Smooth muscle cell (in vitro differentiated cells): ENCODE results near the gene ZNF319. TPM values are rescaled to one million over a fixed set of nuclear protein-coding genes. Genes with fewer than 3 reads are reported as not detected.

Experiments
- DNase-seq: peaks from one replicate; lab custom pipeline; 2025; ENCODE audit not compliant: unreplicated experiment; lab: John Stamatoyannopoulos, UW
- H2AFZ ChIP-seq: fragments of 200-600 bp; sonication (generic); 2 replicates; pipeline ENCODE4 v1.6.0; 2016; ENCODE audit warnings: antibody characterized with exemption, low read depth, mild to moderate bottlenecking
- H3F3A ChIP-seq: fragments of 200-600 bp; sonication (generic); 2 replicates; pipeline ENCODE4 v1.6.0; 2017; ENCODE audit warnings: antibody characterized with exemption, low read depth
- H3K27ac ChIP-seq: fragments of 200-600 bp; sonication (generic); 2 replicates; pipeline ENCODE4 v1.5.1; 2016; ENCODE audit warnings: low read depth, mild to moderate bottlenecking
- H3K27me3 ChIP-seq: fragments of 200-600 bp; sonication (generic); 2 replicates; pipeline ENCODE4 v1.6.1; 2016; ENCODE audit warnings: low read depth, mild to moderate bottlenecking
- H3K36me3 ChIP-seq: fragments of 200-600 bp; sonication (generic); 2 replicates; pipeline ENCODE4 v1.5.1; 2016; ENCODE audit warnings: low read depth
- H3K4me1 ChIP-seq: fragments of 200-600 bp; sonication (generic); 2 replicates; pipeline ENCODE4 v1.5.1; 2016; ENCODE audit warnings: low read depth
- H3K4me2 ChIP-seq: fragments of 200-600 bp; sonication (generic); 2 replicates; pipeline ENCODE4 v1.6.0; 2016; ENCODE audit warnings: mild to moderate bottlenecking
- H3K4me3 ChIP-seq: fragments of 200-600 bp; sonication (generic); 2 replicates; pipeline ENCODE4 v1.5.1; 2016; ENCODE audit warnings: mild to moderate bottlenecking
- H3K79me2 ChIP-seq: fragments of 200-600 bp; sonication (generic); 2 replicates; pipeline ENCODE4 v1.6.0; 2016; ENCODE audit warnings: low read depth, mild to moderate bottlenecking
- H3K9ac ChIP-seq: fragments of 200-600 bp; sonication (generic); 2 replicates; pipeline ENCODE4 v1.6.0; 2016; ENCODE audit warnings: low read depth
- H3K9me3 ChIP-seq: fragments of 200-600 bp; sonication (generic); replicated peaks from 2 replicates; pipeline ENCODE4 v1.5.1; 2016; ENCODE audit warnings: low read depth
- H4K20me1 ChIP-seq: fragments of 200-600 bp; sonication (generic); 2 replicates; pipeline ENCODE4 v1.6.0; 2016; ENCODE audit warnings: low read depth
- WGBS: methylation state at CpG from one replicate; pipeline ENCODE4 v1.1.7; 2016; ENCODE audit warnings: low lambda C conversion rate; 5-methylcytosine and 5-hydroxymethylcytosine counted together
- polyA plus RNA-seq: library from polyadenylated mRNA; unstranded; fragments of >200 nt; fragmentation: Nextera tagmentation; extraction: Ambion mirVana; gene quantifications from 2 replicates; pipeline ENCODE4 v1.2.1, GENCODE V29; 2016
- total RNA-seq: library from RNA; depleted of rRNA; stranded (reverse); fragments of >200 nt; gene quantifications from 2 replicates; pipeline ENCODE4 v1.2.3, GENCODE V29; 2014
- TF ChIP-seq, protein P1 (sequence below): fragments of 200-600 bp; sonication (generic); IDR thresholded peaks from 2 replicates; pipeline ENCODE4 v1.5.1; 2017; ENCODE audit warnings: borderline replicate concordance, mild to moderate bottlenecking, antibody characterized with exemption; ENCODE audit not compliant: insufficient read depth, poor library complexity, severe bottlenecking

ZNF319 gene
- total and polyA plus RNA-seq, 2 experiments from 2014 or later: 3.1 to 4.0 TPM

DNA sequence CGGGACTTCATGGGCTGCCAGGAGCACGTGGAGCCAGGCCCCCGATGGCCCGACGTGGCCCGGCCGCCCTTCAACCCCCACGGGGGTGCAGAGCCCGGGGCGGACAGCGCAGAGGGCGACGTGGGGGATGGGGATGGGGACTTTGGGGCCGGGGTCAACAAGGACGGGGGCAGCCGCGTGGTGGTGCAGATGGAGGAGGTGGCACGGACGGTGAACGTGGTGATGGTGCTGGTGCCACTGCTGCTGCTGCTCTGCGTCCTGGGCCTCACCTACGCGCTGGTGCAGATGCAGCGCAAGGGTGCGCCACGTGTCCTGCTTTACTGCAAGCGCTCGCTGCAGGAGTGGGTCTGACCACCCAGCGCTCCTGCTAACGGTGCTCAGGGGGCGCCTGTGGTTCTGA lies 44.6 kb upstream of the ZNF319 start:
- Histone ChIP-seq H3K27ac (no peak overlapping the region), H4K20me1 (no peaks in the 10 kb centered on the region), H3K9ac (no peak overlapping the region), H3K4me3 (no peak overlapping the region), H3K4me2 (no peak overlapping the region), H3K9me3 (no peaks in the 10 kb centered on the region), H3K36me3 (no peaks in the 10 kb centered on the region), H3K79me2 (no peaks in the 10 kb centered on the region), H3K27me3 (no peaks in the 10 kb centered on the region), H3K4me1 (no peaks in the 10 kb centered on the region), H3F3A (no peaks in the 10 kb centered on the region), H2AFZ (no peak overlapping the region)
- TF ChIP-seq, protein P1, sequence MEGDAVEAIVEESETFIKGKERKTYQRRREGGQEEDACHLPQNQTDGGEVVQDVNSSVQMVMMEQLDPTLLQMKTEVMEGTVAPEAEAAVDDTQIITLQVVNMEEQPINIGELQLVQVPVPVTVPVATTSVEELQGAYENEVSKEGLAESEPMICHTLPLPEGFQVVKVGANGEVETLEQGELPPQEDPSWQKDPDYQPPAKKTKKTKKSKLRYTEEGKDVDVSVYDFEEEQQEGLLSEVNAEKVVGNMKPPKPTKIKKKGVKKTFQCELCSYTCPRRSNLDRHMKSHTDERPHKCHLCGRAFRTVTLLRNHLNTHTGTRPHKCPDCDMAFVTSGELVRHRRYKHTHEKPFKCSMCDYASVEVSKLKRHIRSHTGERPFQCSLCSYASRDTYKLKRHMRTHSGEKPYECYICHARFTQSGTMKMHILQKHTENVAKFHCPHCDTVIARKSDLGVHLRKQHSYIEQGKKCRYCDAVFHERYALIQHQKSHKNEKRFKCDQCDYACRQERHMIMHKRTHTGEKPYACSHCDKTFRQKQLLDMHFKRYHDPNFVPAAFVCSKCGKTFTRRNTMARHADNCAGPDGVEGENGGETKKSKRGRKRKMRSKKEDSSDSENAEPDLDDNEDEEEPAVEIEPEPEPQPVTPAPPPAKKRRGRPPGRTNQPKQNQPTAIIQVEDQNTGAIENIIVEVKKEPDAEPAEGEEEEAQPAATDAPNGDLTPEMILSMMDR: no peak
- DNase-seq: no peak
- WGBS: 98% methylated on average over 16 of the region's 31 CpGs

DNA sequence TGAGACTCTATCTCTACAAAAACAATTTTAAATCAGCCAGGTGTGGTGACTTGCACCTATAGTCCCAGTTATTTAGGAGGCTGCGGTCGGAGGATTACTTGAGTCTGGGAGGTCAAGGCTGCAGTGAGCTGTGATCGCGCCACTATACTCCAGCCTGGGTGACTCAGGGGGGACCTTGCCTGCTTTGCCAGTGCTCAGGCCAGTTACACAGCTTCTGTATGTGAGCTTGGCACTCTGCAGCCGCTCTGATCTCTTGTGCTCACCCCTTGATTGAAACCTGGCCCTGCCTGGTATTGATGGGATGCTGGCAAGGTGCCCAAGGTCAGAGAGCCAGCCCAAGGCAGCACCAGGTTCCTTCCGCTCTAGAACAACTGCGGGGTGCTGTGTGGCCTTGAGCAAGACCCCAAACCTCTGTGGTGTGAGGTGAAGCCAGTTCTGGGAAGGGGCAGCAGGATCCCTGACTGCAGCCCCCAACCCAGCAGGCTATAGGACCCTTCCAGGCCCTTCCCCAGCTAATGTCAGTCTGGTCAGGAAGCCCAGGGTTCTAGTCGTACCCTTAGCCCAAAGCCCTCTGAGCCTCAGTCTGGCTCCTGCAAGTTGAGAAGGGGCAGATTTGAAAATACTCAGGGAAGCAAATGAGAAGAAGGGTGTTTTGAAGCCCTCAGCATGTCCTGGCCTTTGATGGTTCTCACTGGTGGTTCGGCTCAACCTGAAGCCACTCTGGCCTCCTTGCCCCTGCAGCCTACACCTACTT lies 44.0 kb upstream of the ZNF319 start:
- Histone ChIP-seq H4K20me1 (no peaks in the 10 kb centered on the region), H3K36me3 (no peaks in the 10 kb centered on the region), H3K4me1 (no peaks in the 10 kb centered on the region), H3K9me3 (no peaks in the 10 kb centered on the region), H3K27me3 (no peaks in the 10 kb centered on the region), H3K4me2 (no peak overlapping the region), H3K27ac (no peak overlapping the region), H3K9ac (no peak overlapping the region), H3K4me3 (no peak overlapping the region), H3K79me2 (no peaks in the 10 kb centered on the region), H3F3A (no peaks in the 10 kb centered on the region), H2AFZ (no peak overlapping the region)
- TF ChIP-seq, protein P1: no peak
- WGBS: 97% methylated on average over 9 of the region's 9 CpGs
- no peak for DNase-seq

DNA sequence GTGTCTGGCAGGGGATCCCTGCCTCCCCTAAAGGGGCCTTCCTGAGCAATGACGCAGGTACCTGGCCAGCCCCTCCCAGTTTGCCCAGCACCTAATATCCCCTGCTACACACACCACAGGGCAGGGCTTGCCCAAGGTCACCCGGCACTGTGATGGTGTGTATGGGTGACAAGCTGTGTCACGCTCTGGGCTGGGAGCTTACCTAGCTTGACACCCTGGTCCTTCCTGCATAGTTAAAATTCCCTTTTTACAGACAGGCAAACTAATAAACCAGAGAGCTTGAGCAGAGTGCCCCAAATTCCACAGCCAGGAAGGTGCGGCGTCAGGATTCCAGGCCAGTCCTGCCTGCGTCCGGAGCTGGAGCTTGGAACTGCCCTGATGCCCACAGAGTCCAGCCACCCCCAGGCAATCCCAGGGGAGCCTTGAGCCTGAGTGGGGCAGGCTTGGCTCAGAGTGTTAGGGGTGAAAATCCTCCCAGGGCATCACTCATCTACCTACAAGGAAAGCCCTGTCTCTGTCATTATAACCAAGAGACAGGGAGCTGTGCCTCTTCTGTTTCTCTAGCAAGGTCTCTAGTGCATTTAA lies 43.2 kb upstream of the ZNF319 start:
- WGBS: 95% methylated on average over 7 of the region's 7 CpGs
- no peak overlapping the region for H3K4me2 ChIP-seq
- no peaks in the 10 kb centered on the region for H3F3A ChIP-seq
- H3K9ac ChIP-seq: no peak overlapping the region
- H3K79me2 ChIP-seq: no peaks in the 10 kb centered on the region
- H3K27ac ChIP-seq: no peak overlapping the region
- no peak overlapping the region for H3K4me3 ChIP-seq
- no peak for DNase-seq
- no peaks in the 10 kb centered on the region for H4K20me1 ChIP-seq
- no peaks in the 10 kb centered on the region for H3K27me3 ChIP-seq
- H3K36me3 ChIP-seq: no peaks in the 10 kb centered on the region
- no peaks in the 10 kb centered on the region for H3K9me3 ChIP-seq
- no peaks in the 10 kb centered on the region for H3K4me1 ChIP-seq
- H2AFZ ChIP-seq: no peak overlapping the region
- TF ChIP-seq, protein P1: no peak
